HG03103 (cell line): ENCODE measurements around the gene RAB36.
"Not testable (repeated sequence)": the region's sequence is repeated elsewhere in the genome, so short reads cannot be mapped to it uniquely, and the experiment has no call there.

Experiments
- ATAC-seq: cut with Tn5 transposase; IDR thresholded peaks from one replicate; pipeline ENCODE4 v1.9.1; 2021; ENCODE audit warnings: low read depth; ENCODE audit not compliant: unreplicated experiment

The RAB36 gene

DNA sequence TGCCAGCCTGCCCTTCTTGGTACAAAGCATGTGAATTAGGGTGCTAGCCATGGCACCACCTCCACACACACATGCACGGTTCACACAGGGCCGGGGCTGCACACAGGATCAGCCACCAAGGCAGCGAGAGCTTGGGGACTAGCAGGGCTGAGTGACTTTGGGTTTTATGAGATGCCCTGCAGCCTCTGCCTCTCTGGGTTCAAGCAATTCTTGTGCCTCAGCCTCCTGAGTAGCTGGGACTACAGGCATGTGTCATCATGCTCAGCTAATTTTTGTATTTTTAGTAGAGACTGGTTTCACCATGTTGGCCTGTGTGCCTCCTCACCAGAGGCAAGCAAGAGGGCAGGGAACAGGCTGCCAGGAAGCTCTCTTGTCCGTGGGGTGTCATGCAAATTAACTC is 8.3 kb upstream of the RAB36 start:
- ATAC-seq = not testable (repeated sequence)

DNA sequence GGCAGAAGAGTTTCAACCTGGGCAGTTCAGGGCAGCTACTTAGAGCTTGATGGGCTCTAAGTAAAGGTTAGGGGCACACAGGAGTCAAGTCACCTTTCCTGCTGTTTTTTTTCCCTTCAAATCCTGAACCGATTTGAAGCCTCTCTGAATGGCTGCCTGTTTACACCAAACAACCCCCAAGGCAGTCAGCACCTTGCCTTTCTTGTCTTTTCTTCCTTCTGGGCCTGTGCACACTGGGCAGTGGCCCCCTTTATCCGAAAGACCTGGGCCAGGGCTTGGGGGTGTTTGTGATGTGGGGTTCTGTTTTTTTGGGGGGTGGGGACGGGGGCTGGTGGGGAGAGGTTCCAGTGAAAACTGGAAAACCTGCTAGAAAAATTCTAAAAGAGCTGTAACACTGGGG is 7.8 kb upstream of the RAB36 start:
- ATAC-seq = no peak

GRCh38 chr22:23137905-23138561 is 7.2 kb upstream of the RAB36 start:
- ATAC-seq = no peak

DNA sequence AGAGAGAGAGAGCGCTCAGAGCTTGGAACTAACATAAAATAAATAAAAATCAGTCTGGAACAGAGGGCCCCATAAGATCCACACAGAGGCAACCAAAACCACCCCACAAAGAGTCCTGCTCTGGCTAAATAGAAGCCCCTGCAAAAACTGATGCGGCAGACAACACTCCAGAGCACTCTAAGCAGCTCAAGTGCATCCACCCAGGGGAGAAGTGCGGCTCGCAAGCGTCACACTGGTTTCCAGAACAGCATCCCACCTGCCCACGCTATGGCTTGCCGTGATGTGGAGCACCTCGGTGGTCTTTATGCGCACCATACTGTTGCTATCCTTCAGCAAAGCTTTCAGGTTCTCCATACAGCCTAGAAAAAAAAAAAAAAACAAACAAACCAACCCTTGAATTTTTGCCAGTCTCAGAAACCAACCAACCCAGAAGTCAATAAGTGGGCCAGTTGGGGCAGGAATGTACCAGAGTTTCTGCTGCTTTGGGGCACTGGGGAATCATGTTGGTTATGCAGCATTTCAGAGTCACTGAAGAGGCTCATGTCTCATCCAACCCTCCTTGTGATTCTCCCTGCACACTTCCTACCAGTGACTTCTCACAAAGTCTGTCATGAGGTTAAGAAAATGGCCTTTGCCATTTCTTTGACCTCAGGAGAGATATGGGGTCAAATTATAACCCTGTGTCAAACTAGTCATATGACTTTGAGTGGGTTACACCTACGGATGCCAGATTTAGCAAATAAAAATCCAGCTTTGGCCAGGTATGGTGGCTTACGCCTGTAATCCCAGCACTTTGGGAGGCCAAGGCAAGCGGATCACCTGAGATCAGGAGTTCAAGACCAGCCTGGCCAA is 6.5 kb upstream of the RAB36 start:
- no peak for ATAC-seq

DNA sequence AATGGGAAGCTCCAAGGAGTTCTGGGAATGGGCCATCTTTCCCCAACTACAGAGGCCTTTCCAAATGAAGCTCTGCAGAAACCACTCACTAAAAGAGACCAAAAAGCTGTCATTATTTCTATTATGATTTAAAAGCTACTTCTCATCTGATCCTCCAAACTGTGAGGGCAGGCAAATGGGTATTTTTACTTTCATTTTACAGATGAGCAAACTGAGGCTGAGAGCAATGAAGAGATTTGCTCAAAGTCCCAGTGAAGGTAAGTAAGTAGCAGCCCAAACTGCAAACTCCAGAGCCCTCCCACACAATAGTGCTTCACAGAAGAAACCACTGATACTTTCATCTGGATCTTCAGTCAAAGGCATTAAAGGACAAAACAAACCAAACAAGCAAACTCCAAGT is 4.9 kb upstream of the RAB36 start:
- ATAC-seq = no peak

DNA sequence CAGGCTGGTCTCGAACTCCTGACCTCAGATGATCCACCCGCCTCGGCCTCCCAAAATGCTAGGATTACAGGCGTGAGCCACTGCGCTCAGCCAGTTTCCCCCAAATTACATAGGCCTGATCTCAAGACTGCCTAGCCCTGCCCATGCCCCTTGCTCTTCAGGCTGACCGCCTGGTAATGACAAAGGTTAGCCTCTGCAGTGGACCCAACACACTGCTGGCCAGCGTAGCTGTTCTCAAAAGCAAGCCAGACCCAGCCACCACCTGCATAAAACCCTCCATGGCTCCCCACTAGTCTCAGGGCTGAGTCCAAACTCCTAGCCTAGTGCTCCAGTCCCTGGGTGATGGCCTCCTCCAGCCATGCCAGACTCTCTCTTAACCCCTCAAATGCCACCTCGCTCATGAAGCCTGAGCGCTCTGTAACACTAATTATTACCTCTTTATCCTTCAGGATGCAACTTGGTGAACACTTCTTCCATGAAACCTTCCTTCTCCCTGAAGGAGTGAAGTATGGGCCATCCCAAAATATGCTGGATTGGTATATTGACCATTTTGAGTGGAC is 2.7 kb upstream of the RAB36 start:
- ATAC-seq = no peak

GRCh38 chr22:23143119-23143518 is 2.2 kb upstream of the RAB36 start:
- ATAC-seq = no peak

DNA sequence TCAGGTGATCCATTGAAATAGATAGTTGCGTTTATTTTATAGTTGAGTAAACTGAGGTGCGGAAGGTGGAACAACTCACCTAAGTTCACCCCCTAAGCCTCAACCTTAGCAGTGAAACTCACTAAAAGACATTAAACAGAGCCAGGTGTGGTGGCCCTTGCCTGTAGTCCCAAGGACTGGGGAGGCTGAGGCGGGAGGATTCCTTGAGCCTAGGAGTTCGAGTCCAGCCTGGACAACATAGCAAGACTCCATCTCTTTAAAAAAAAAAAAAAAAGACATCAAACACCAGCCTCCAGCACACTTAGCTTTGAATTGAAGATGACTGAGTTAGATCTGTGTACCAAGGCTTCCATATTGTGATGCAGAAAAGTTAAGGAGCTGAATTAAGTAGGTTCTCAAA is 845 bp upstream of the RAB36 start:
- no peak for ATAC-seq

DNA sequence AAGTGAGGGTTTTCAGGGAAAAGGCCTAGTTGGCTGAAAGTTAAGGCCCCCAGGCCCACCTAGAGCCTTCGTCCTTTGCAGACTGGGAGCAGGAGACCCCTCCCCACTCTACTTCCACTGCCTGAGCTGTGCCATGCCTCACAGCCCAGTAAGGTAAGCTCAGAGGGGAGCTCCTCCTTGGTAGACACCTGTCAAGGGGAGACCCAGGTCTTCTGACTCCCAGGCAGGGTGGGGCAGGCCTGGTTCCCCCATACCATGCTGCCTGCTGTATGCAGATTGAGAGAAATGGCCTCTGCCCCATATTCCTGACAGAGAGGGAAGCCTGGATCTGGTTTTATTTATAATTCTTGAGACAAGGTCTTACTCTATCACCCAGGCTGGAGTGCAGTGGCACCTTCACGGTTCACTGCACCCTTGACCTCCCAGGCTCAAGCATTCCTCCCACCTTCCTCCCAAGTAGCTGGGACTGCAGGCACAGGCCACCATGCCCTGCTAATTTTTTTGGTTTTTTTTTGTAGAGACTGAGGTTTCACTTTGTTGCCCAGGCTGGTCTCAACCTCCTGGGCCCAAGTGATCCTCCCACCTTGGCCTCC is 697 bp downstream of the RAB36 start:
- ATAC-seq = no peak

DNA sequence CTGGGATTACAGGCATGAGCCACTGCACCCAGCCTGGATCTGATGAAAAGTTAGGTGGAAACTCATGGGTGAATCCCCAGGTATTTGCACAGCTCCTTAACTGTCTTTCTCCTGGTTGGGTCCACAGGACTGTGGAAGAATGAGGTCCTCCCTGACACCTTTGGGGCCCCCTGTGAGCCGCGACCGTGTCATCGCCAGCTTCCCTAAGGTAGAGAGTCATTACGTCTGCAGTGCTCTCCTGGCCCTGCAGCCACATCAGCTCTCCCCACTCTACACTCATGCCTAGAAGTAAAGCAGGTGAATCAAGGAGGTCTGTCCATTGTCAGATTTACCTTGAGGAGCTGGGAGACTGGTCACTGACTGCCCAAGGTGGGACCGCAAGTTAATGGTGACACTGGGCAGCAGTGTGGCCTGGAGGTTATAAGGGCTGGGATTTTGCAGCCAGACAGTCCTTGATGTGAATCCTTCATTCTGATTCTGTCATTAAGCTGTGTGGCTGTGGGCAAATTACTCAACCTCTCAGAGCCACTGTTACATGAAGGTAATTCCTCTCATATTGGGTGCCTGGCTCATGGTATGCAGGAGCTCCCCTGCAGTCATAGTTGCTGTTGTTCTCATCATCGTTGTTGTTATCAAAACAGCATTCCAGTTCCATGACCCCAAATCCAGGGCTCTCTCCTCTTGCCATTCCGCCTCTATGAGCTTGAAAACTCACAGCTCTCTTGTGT is 1.4 kb downstream of the RAB36 start:
- ATAC-seq = no peak

DNA sequence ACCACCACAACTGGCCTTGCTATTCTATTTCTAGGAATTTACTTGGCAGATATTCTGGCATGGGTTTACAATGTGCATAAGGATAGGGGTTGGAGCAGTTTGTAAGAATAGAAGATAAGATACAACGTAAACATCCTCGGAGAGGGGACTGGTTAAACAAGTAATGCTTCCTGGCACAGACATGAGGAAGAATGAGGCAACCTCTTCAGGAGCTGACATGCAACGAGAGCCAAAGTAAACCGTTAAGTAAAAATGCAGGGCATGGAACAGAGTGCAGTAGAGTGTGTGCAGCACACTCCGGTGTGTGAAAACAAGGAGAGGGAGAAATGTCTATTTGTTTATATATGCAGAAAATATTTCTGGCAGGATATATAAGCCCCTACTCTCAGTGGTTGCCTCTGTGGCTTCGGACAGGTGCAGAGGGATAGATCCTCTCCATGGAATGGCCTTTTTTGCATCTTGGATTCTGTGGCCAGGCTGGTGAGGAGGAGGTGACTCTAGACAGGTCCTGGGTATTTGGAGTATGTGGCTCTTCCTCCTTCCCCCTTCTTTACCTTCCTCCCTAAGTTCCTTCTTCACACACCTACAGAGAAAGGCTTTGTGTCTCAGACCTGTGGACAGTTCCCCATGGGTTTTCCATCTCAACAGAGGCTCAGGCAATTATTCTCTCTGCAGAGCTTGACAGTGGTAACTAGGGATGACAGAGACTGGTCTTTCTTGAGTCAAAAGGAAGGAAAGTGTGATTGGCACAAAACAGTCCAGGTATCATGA is 2.5 kb downstream of the RAB36 start:
- no peak for ATAC-seq

- no peak for ATAC-seq
Observed at GRCh38 chr22:23149743-23150238, 4.5 kb downstream of the RAB36 start.

DNA sequence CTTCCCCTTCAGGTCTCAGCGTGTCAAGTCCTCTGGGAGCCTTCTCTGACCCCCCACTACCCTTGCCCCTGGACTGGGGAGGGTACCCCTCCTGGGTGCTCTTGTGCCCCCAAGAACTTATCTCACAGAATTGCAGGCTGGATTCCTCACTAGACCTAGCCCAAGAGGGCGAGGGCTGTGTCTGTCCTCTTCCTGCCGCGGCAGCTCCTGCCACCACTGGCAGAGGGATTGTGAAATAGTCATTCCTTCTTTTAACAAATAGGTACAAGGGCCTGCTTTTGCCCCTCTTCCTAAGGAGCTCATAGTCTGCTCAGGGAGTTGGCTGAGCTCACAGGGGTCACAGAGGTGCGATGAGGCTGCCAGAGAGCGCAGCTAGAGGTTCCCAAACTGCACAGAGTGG is 5.5 kb downstream of the RAB36 start:
- no peak for ATAC-seq

GRCh38 chr22:23151827-23152226 is 6.5 kb downstream of the RAB36 start:
- no peak for ATAC-seq

DNA sequence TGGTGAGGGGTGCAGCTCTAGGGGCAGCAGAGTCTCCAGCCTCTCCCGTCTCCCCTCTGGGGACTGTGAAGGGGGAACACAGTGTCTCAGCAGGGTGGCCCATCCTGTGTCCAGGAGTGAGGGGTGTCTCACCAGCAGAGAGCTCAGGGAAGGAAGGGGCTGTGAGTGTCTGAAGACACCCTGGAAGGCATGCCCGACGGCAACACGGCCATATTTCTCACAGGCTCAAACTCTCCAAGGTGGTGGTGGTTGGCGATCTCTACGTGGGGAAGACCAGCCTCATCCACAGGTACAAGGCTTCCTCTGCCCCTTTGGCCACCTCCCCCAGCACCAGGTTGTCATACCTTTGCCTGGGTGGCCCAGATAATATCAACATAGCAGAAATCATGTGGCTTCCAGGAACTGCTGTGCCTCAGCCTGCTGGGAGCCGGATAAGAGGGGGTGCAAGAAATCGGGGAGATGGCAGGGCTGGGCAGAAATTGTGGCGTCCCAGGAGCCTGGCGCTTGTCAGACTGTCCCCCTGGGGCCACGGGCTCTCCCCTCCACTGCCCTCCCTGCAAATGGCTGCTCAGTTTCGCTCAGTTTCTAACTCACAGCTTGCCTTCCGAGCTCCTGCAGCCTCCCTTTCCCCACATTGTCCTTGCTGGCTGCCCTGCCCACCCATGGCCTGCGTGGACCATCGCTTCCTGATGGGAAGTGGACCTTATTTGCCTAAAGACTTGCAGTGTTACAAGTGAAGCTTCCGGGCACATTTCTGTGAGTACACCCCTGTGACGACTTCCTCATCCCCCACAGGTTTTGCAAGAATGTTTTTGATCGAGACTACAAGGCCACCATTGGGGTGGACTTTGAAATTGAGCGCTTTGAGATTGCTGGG is 7.2 kb downstream of the RAB36 start:
- ATAC-seq = no peak

- no peak for ATAC-seq
Observed at GRCh38 chr22:23153994-23154393, 8.7 kb downstream of the RAB36 start.

GRCh38 chr22:23154461-23154860 is 9.2 kb downstream of the RAB36 start:
- no peak for ATAC-seq

GRCh38 chr22:23155143-23155542 is 9.9 kb downstream of the RAB36 start:
- ATAC-seq = no peak

DNA sequence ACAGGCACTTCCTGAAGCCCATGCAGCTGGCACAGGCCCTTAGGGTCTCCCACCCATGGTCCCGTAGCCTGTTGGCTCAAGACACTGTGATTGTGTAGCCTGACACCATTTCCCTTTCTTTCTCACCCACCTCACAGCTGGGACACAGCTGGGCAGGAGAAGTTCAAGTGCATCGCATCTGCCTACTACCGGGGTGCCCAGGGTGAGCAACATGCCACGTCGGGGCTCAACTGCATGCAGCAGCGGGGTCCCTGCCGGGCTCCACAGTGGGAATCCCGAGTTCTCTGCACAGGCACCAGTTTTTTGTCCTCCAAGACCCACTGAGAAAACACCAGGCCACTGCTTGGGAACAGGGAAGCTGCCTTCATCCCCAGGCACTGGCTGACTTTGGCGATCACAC is 10.6 kb downstream of the RAB36 start:
- no peak for ATAC-seq
